Endodermal cell (in vitro differentiated cells): ENCODE data around the gene IPO11. TPM values are rescaled to one million over a fixed set of nuclear protein-coding genes. Genes with fewer than 3 reads are reported as not detected.
"Not testable (repeated sequence)": the region's sequence is repeated elsewhere in the genome, so short reads cannot be mapped to it uniquely, and the experiment has no call there.

Experiments used
- DNase-seq: peaks from one replicate; pipeline ENCODE4 v3.0.0-alpha.2; 2017
- H3K27ac ChIP-seq: 2 replicates; pipeline ENCODE4 v1.5.1; 2013; ENCODE audit warnings: mild to moderate bottlenecking, low read depth, low read length, moderate library complexity
- H3K27me3 ChIP-seq: 2 replicates; pipeline ENCODE4 v1.6.1; 2013; ENCODE audit warnings: mild to moderate bottlenecking, low read length, moderate library complexity; ENCODE audit not compliant: insufficient read depth, control insufficient read depth, poor library complexity, severe bottlenecking
- H3K36me3 ChIP-seq: 2 replicates; pipeline ENCODE4 v1.7.0; 2013; ENCODE audit warnings: mild to moderate bottlenecking, low read length, moderate library complexity; ENCODE audit not compliant: control insufficient read depth, insufficient read depth
- H3K4me1 ChIP-seq: one replicate; pipeline ENCODE4 v1.7.0; 2013; ENCODE audit warnings: low read length; ENCODE audit not compliant: control insufficient read depth, insufficient read depth
- H3K4me3 ChIP-seq: 2 replicates; pipeline ENCODE4 v1.5.1; 2013; ENCODE audit warnings: mild to moderate bottlenecking, low read length, moderate library complexity
- H3K9ac ChIP-seq: 2 replicates; pipeline ENCODE4 v1.6.1; 2013; ENCODE audit warnings: mild to moderate bottlenecking, low read length, moderate library complexity; ENCODE audit not compliant: poor library complexity, severe bottlenecking; ENCODE audit errors: extremely low read depth
- H3K9me3 ChIP-seq: 2 replicates; pipeline ENCODE4 v1.6.1; 2013; ENCODE audit warnings: mild to moderate bottlenecking, low read length, moderate library complexity; ENCODE audit not compliant: control insufficient read depth
- H3K27ac Mint-ChIP-seq: 2 replicates; pipeline ENCODE4 v1.8.0; 2020; ENCODE audit warnings: mixed read lengths
- H3K27me3 Mint-ChIP-seq: 2 replicates; pipeline ENCODE4 v1.8.0; 2021; ENCODE audit warnings: mild to moderate bottlenecking, mixed read lengths; ENCODE audit not compliant: insufficient read depth
- H3K36me3 Mint-ChIP-seq: 2 replicates; pipeline ENCODE4 v1.8.0; 2020; ENCODE audit warnings: low read depth, mixed read lengths
- H3K4me1 Mint-ChIP-seq: 2 replicates; pipeline ENCODE4 v1.8.0; 2020; ENCODE audit warnings: mixed read lengths
- H3K4me3 Mint-ChIP-seq: 2 replicates; pipeline ENCODE4 v1.8.0; 2020; ENCODE audit warnings: mild to moderate bottlenecking, moderate library complexity, mixed read lengths
- H3K9me3 Mint-ChIP-seq: 2 replicates; pipeline ENCODE4 v1.8.0; 2020; ENCODE audit warnings: mild to moderate bottlenecking, mixed read lengths
- CTCF ChIP-seq: fragments of 200-600 bp; sonication (generic); conservative IDR thresholded peaks from 2 replicates; pipeline ENCODE4 v1.5.0; 2021; ENCODE audit warnings: antibody characterized with exemption, mild to moderate bottlenecking
- WGBS, 2 experiments: methylation state at CpG; one replicate each; pipeline versions ENCODE4 v1.1.5 to v1.1.7; 2013; ENCODE audit warnings: missing lambda C conversion rate in 2 of 2, mixed read lengths in 1 of 2; ENCODE audit not compliant: insufficient coverage in 1 of 2, insufficient read length in 1 of 2; 5-methylcytosine and 5-hydroxymethylcytosine counted together
- total RNA-seq, 2 donors: library from RNA; stranded (reverse); fragmentation: NEBNext Ultra II Directional in 1 of 2; extraction: Animal tissue kit (Norgen Biotek cat#: 25700) in 1 of 2; gene quantifications; 2 replicates in 1 of 2; 3 replicates in 1 of 2; pipeline ENCODE4 v1.2.1, GENCODE V29; 2021

The IPO11 gene
- total RNA-seq, 2 donors from 2014 or later, result 51.6 to 55.8 TPM

- H3K36me3 Mint-ChIP-seq, result peaks cover 5% of the 10 kb centered on the region
Measured at GRCh38 chr5:62653864-62654575, 241.5 kb downstream of the IPO11 start.

GRCh38 chr5:62657772-62658171, 245.2 kb downstream of the IPO11 start:
- H3K9me3 Mint-ChIP-seq, result peaks cover 33% of the 10 kb centered on the region
- H3K4me3 Mint-ChIP-seq, H3K27me3 Mint-ChIP-seq: not testable (repeated sequence)

More at GRCh38 chr5:62653864-62654575, 241.5 kb downstream of the IPO11 start:
- DNase-seq, result no peak
- Histone ChIP-seq H3K4me3 (no peak overlapping the region), H3K9me3 (peaks cover 15% of the 10 kb centered on the region), H3K9ac (no peak overlapping the region), H3K36me3 (no peaks in the 10 kb centered on the region), H3K4me1 (no peaks in the 10 kb centered on the region), H3K27me3 (no peaks in the 10 kb centered on the region), H3K27ac (no peak overlapping the region)
- WGBS, 2 experiments, result 92 to 95% methylated on average over 10 to 11 of the region's 11 CpGs
- H3K27ac Mint-ChIP-seq, result no peak overlapping the region
- no peaks in the 10 kb centered on the region for H3K27me3 Mint-ChIP-seq
- peaks cover 30% of the 10 kb centered on the region for H3K9me3 Mint-ChIP-seq
- peaks cover 12% of the 10 kb centered on the region for H3K4me1 Mint-ChIP-seq
- H3K4me3 Mint-ChIP-seq, result no peak overlapping the region
- TF ChIP-seq CTCF, result no peak

GRCh38 chr5:62661126-62661525, 248.6 kb downstream of the IPO11 start:
- Mint-ChIP-seq H3K4me3 (no peak overlapping the region), H3K9me3 (peaks cover 19% of the 10 kb centered on the region), H3K4me1 (no peaks in the 10 kb centered on the region), H3K27me3 (no peaks in the 10 kb centered on the region), H3K36me3 (no peaks in the 10 kb centered on the region), H3K27ac (no peak overlapping the region)
- H3K4me1 ChIP-seq, result no peaks in the 10 kb centered on the region
- WGBS, 2 experiments, result 76 to 91% methylated on average over 7 to 8 of the region's 8 CpGs
- no peak for TF ChIP-seq CTCF
- no peaks in the 10 kb centered on the region for H3K36me3 ChIP-seq
- H3K9me3 ChIP-seq, result no peaks in the 10 kb centered on the region
- no peaks in the 10 kb centered on the region for H3K27me3 ChIP-seq
- H3K9ac ChIP-seq, result no peak overlapping the region
- no peak for DNase-seq
- no peak overlapping the region for H3K27ac ChIP-seq
- H3K4me3 ChIP-seq, result no peak overlapping the region

More at GRCh38 chr5:62657772-62658171, 245.2 kb downstream of the IPO11 start:
- H3K4me1 Mint-ChIP-seq, H3K27me3 ChIP-seq, H3K4me1 ChIP-seq, H3K9ac ChIP-seq, H3K27ac Mint-ChIP-seq, H3K36me3 ChIP-seq, H3K27ac ChIP-seq, H3K4me3 ChIP-seq, H3K36me3 Mint-ChIP-seq, DNase-seq: not testable (repeated sequence)
- peaks cover 15% of the 10 kb centered on the region for H3K9me3 ChIP-seq

- no peak for DNase-seq
- no peaks in the 10 kb centered on the region for H3K4me1 ChIP-seq
- no peak overlapping the region for H3K27ac Mint-ChIP-seq
- no peaks in the 10 kb centered on the region for H3K27me3 ChIP-seq
- no peak overlapping the region for H3K27ac ChIP-seq
- no peak for TF ChIP-seq CTCF
- H3K4me3 ChIP-seq, result no peak overlapping the region
- no peak overlapping the region for H3K4me3 Mint-ChIP-seq
- no peak overlapping the region for H3K9ac ChIP-seq
- H3K27me3 Mint-ChIP-seq, result no peaks in the 10 kb centered on the region
- no peaks in the 10 kb centered on the region for H3K36me3 Mint-ChIP-seq
- 85 to 89% methylated on average over 1 of the region's 2 CpGs for WGBS, 2 experiments
- no peaks in the 10 kb centered on the region for H3K9me3 ChIP-seq
- no peaks in the 10 kb centered on the region for H3K4me1 Mint-ChIP-seq
- H3K9me3 Mint-ChIP-seq, result peaks cover 10% of the 10 kb centered on the region
- no peaks in the 10 kb centered on the region for H3K36me3 ChIP-seq
Measured at GRCh38 chr5:62662521-62662920, 250.0 kb downstream of the IPO11 start.
